Ramos (cell line): ENCODE data around the gene MAPRE2.

Experiments
- in situ Hi-C: fragments of 300-500 bp; cut with MboI; formaldehyde crosslinking; loops from one replicate; pipeline ENCODE4 v1.14.3; 2022; ENCODE audit warnings: low sequenced_read_pairs; ENCODE audit not compliant: unreplicated experiment

MAPRE2 gene

GRCh38 chr18:35112696-35113095, 71.5 kb downstream of the MAPRE2 start:
- in situ Hi-C loops = no loop called here

- in situ Hi-C loops = no loop called here
Measured at GRCh38 chr18:35114305-35114704, 73.1 kb downstream of the MAPRE2 start.

- in situ Hi-C loops = no loop called here
Measured at GRCh38 chr18:35116784-35117318, 75.6 kb downstream of the MAPRE2 start.

- in situ Hi-C loops = no loop called here
Measured at GRCh38 chr18:35117372-35117771, 76.2 kb downstream of the MAPRE2 start.

GRCh38 chr18:35117951-35118411, 76.8 kb downstream of the MAPRE2 start:
- in situ Hi-C loops = no loop called here

- in situ Hi-C loops = no loop called here
Measured at GRCh38 chr18:35118641-35119040, 77.4 kb downstream of the MAPRE2 start.

GRCh38 chr18:35121038-35121437, 79.8 kb downstream of the MAPRE2 start:
- in situ Hi-C loops = no loop called here

- in situ Hi-C loops = no loop called here
Measured at GRCh38 chr18:35121531-35121930, 80.3 kb downstream of the MAPRE2 start.

GRCh38 chr18:35122586-35123224, 81.5 kb downstream of the MAPRE2 start:
- in situ Hi-C loops = no loop called here

- in situ Hi-C loops = no loop called here
Measured at GRCh38 chr18:35123811-35124210, 82.6 kb downstream of the MAPRE2 start.

- in situ Hi-C loops = no loop called here
Measured at GRCh38 chr18:35127201-35127600, 86.0 kb downstream of the MAPRE2 start.

- in situ Hi-C loops = no loop called here
Measured at GRCh38 chr18:35128675-35129074, 87.5 kb downstream of the MAPRE2 start.

GRCh38 chr18:35130236-35130635, 89.0 kb downstream of the MAPRE2 start:
- in situ Hi-C loops = no loop called here

- in situ Hi-C loops = no loop called here
Measured at GRCh38 chr18:35131387-35132020, 90.3 kb downstream of the MAPRE2 start.

- in situ Hi-C loops = no loop called here
Measured at GRCh38 chr18:35132021-35132902, 91.0 kb downstream of the MAPRE2 start.

- in situ Hi-C loops = no loop called here
Measured at GRCh38 chr18:35134190-35134730, 93.0 kb downstream of the MAPRE2 start.

GRCh38 chr18:35134791-35135531, 93.7 kb downstream of the MAPRE2 start:
- in situ Hi-C loops = no loop called here

- in situ Hi-C loops = no loop called here
Measured at GRCh38 chr18:35136248-35136647, 95.0 kb downstream of the MAPRE2 start.

- in situ Hi-C loops = no loop called here
Measured at GRCh38 chr18:35136885-35137284, 95.7 kb downstream of the MAPRE2 start.

GRCh38 chr18:35137632-35138031, 96.4 kb downstream of the MAPRE2 start:
- in situ Hi-C loops = no loop called here
